Thymus (tissue), 11 donors: ENCODE data around the gene NFATC2. TPM values are rescaled to one million over a fixed set of nuclear protein-coding genes. Genes with fewer than 3 reads are reported as not detected.

Source experiments
- DNase-seq, 9 donors: peaks; one replicate each; pipeline ENCODE4 v3.0.0-alpha.2; 2013; ENCODE audit warnings: low spot score in 9 of 9, low read depth in 6 of 9, missing footprints in 1 of 9
- H3K27ac ChIP-seq, 2 donors: one replicate each; pipeline ENCODE4 v1.5.1; 2013; ENCODE audit warnings: control low read depth in 1 of 2, low read depth in 1 of 2, low read length in 1 of 2, mild to moderate bottlenecking in 1 of 2, moderate library complexity in 1 of 2
- H3K27me3 ChIP-seq, 2 donors: one replicate each; pipeline ENCODE4 v1.5.1; 2013; ENCODE audit warnings: low read length in 1 of 2; ENCODE audit not compliant: control insufficient read depth in 2 of 2, insufficient read depth in 1 of 2
- H3K36me3 ChIP-seq, 2 donors: one replicate each; pipeline ENCODE4 v1.5.1; 2013; ENCODE audit warnings: low read length in 1 of 2, mild to moderate bottlenecking in 1 of 2, moderate library complexity in 1 of 2; ENCODE audit not compliant: control insufficient read depth in 2 of 2, insufficient read depth in 2 of 2
- H3K4me1 ChIP-seq, 2 donors: one replicate each; pipeline ENCODE4 v1.5.1; 2013; ENCODE audit warnings: low read length in 2 of 2; ENCODE audit not compliant: control insufficient read depth in 2 of 2, insufficient read depth in 2 of 2
- H3K4me3 ChIP-seq, 2 donors: one replicate each; pipeline ENCODE4 v1.5.1; 2013; ENCODE audit warnings: low read length in 2 of 2, control low read depth in 1 of 2, mild to moderate bottlenecking in 1 of 2
- H3K9me3 ChIP-seq, 2 donors: one replicate each; pipeline ENCODE4 v1.5.1; 2013; ENCODE audit warnings: low read length in 1 of 2, mild to moderate bottlenecking in 1 of 2; ENCODE audit not compliant: control insufficient read depth in 2 of 2, insufficient read depth in 1 of 2
- WGBS: extraction: QIAGEN DNeasy Blood & Tissue Kit; methylation state at CpG from one replicate; pipeline ENCODE4 v1.1.7; 2013; 5-methylcytosine and 5-hydroxymethylcytosine counted together
- polyA plus RNA-seq: library from polyadenylated mRNA; stranded (reverse); fragments of 200-250 nt; gene quantifications from one replicate; pipeline ENCODE4 v1.2.3, GENCODE V29; 2013
- total RNA-seq: library from RNA; stranded (reverse); fragments of 120-200 nt; gene quantifications from one replicate; pipeline ENCODE4 v1.2.4, GENCODE V29; 2013
- donor health status: healthy.

The NFATC2 gene
- total and polyA plus RNA-seq, 2 donors = 2.4 to 4.4 TPM

GRCh38 chr20:51382986-51383821 lies 159.3 kb downstream of the NFATC2 start:
- H3K4me1 ChIP-seq = peaks cover 0 to 5% of the 10 kb centered on the region in 2 donors
- WGBS = 90% methylated on average over 23 of the region's 23 CpGs
- no peak for DNase-seq
- no peaks in the 10 kb centered on the region for H3K27me3 ChIP-seq
- no peak overlapping the region for H3K27ac ChIP-seq
- H3K36me3 ChIP-seq = no peaks in the 10 kb centered on the region
- H3K4me3 ChIP-seq = no peak overlapping the region
- no peaks in the 10 kb centered on the region for H3K9me3 ChIP-seq

GRCh38 chr20:51382111-51382985 lies 160.2 kb downstream of the NFATC2 start:
- 97% methylated on average over 17 of the region's 17 CpGs for WGBS
- H3K27me3 ChIP-seq = no peaks in the 10 kb centered on the region
- no peak overlapping the region for H3K4me3 ChIP-seq
- H3K27ac ChIP-seq = no peak overlapping the region
- H3K9me3 ChIP-seq = no peaks in the 10 kb centered on the region
- peaks cover 0 to 5% of the 10 kb centered on the region in 2 donors for H3K4me1 ChIP-seq
- H3K36me3 ChIP-seq = no peaks in the 10 kb centered on the region
- no peak for DNase-seq

- H3K36me3 ChIP-seq = no peaks in the 10 kb centered on the region
- H3K4me1 ChIP-seq = peaks cover 0 to 5% of the 10 kb centered on the region in 2 donors
- H3K27me3 ChIP-seq = no peaks in the 10 kb centered on the region
- DNase-seq = no peak
- no peak overlapping the region for H3K27ac ChIP-seq
- WGBS = 97% methylated on average over 12 of the region's 12 CpGs
- H3K4me3 ChIP-seq = no peak overlapping the region
- no peaks in the 10 kb centered on the region for H3K9me3 ChIP-seq
Observed at GRCh38 chr20:51381557-51381956, 161.0 kb downstream of the NFATC2 start.

GRCh38 chr20:51380401-51381385 lies 161.8 kb downstream of the NFATC2 start:
- Histone ChIP-seq H3K4me1 (peaks cover 0 to 5% of the 10 kb centered on the region in 2 donors), H3K27me3 (no peaks in the 10 kb centered on the region), H3K27ac (no peak overlapping the region), H3K9me3 (no peaks in the 10 kb centered on the region), H3K36me3 (no peaks in the 10 kb centered on the region), H3K4me3 (no peak overlapping the region)
- DNase-seq = no peak
- WGBS = 95% methylated on average over 13 of the region's 13 CpGs

GRCh38 chr20:51379601-51380341 lies 162.7 kb downstream of the NFATC2 start:
- no peaks in the 10 kb centered on the region for H3K9me3 ChIP-seq
- 96% methylated on average over 8 of the region's 8 CpGs for WGBS
- H3K27me3 ChIP-seq = no peaks in the 10 kb centered on the region
- DNase-seq = no peak
- H3K27ac ChIP-seq = no peak overlapping the region
- H3K36me3 ChIP-seq = no peaks in the 10 kb centered on the region
- peaks cover 0 to 5% of the 10 kb centered on the region in 2 donors for H3K4me1 ChIP-seq
- no peak overlapping the region for H3K4me3 ChIP-seq

GRCh38 chr20:51378171-51378928 lies 164.2 kb downstream of the NFATC2 start:
- WGBS = 98% methylated on average over 19 of the region's 19 CpGs
- Histone ChIP-seq H3K27ac (no peak overlapping the region), H3K36me3 (no peaks in the 10 kb centered on the region), H3K27me3 (no peaks in the 10 kb centered on the region), H3K9me3 (no peaks in the 10 kb centered on the region), H3K4me1 (no peaks in the 10 kb centered on the region), H3K4me3 (no peak overlapping the region)
- no peak for DNase-seq

- 98% methylated on average over 8 of the region's 8 CpGs for WGBS
Observed at GRCh38 chr20:51377132-51377531, 165.4 kb downstream of the NFATC2 start.

GRCh38 chr20:51376111-51376510 lies 166.4 kb downstream of the NFATC2 start:
- H3K4me3 ChIP-seq = no peak overlapping the region
- no peaks in the 10 kb centered on the region for H3K9me3 ChIP-seq
- H3K27ac ChIP-seq = no peak overlapping the region
- 56% methylated on average over 4 of the region's 4 CpGs for WGBS
- no peaks in the 10 kb centered on the region for H3K4me1 ChIP-seq
- no peaks in the 10 kb centered on the region for H3K27me3 ChIP-seq
- no peaks in the 10 kb centered on the region for H3K36me3 ChIP-seq
- DNase-seq = no peak

More at GRCh38 chr20:51377132-51377531, 165.4 kb downstream of the NFATC2 start:
- Histone ChIP-seq H3K27me3 (no peaks in the 10 kb centered on the region), H3K27ac (no peak overlapping the region), H3K4me1 (no peaks in the 10 kb centered on the region), H3K9me3 (no peaks in the 10 kb centered on the region), H3K36me3 (no peaks in the 10 kb centered on the region), H3K4me3 (no peak overlapping the region)
- DNase-seq = no peak
